Testis (tissue), 2 donors: ENCODE results near the gene SPOCD1.

Experiments used
- POLR2A ChIP-seq: fragments of 450-650 bp; IDR thresholded peaks from one replicate; pipeline ENCODE4 v1.6.1; 2017; ENCODE audit warnings: antibody characterized with exemption, mild to moderate bottlenecking, moderate library complexity
- TF ChIP-seq, protein P1 (sequence below), 3 experiments: fragments of 450-650 bp in 2 of 3; fragments of 200-600 bp in 1 of 3; sonication (generic) in 1 of 3; IDR thresholded peaks; one replicate each; pipeline ENCODE4 v1.5.1; 2016 to 2019; ENCODE audit warnings: antibody characterized with exemption in 3 of 3, mild to moderate bottlenecking in 2 of 3, moderate library complexity in 1 of 3

DNA sequence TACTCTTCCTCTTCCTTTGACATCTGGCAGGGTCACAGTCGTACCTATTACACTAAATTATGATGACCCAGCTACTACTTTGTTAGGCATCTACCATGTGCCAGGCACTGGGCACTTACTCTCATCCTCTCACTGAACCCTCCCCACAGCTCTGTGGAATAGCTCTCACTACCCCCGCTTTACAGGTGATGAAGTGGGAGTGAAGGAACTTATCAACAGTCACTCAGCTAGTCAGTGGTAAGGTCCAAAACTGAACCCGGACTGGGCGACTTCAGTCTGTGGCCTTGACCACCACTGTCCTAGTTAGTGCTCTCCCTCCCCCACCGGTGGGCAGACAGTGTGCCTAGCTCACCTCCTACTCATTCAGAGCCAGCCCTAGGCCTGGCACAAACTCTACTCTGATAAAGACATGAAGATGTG is 64.0 kb downstream of the SPOCD1 start:
- no peak for TF ChIP-seq POLR2A
- TF ChIP-seq, protein P1, sequence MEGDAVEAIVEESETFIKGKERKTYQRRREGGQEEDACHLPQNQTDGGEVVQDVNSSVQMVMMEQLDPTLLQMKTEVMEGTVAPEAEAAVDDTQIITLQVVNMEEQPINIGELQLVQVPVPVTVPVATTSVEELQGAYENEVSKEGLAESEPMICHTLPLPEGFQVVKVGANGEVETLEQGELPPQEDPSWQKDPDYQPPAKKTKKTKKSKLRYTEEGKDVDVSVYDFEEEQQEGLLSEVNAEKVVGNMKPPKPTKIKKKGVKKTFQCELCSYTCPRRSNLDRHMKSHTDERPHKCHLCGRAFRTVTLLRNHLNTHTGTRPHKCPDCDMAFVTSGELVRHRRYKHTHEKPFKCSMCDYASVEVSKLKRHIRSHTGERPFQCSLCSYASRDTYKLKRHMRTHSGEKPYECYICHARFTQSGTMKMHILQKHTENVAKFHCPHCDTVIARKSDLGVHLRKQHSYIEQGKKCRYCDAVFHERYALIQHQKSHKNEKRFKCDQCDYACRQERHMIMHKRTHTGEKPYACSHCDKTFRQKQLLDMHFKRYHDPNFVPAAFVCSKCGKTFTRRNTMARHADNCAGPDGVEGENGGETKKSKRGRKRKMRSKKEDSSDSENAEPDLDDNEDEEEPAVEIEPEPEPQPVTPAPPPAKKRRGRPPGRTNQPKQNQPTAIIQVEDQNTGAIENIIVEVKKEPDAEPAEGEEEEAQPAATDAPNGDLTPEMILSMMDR (IDR thresholded peaks at IDR 0.05), result no peak
